H1 (cell line): ENCODE data around the gene SLC37A1. TPM values are rescaled to one million over a fixed set of nuclear protein-coding genes. Genes with fewer than 3 reads are reported as not detected.

Source experiments
- ASH2L ChIP-seq: fragments of 200-600, 300-600 bp; sonication (generic); IDR thresholded peaks from one replicate; pipeline ENCODE4 v1.7.1; 2017; ENCODE audit warnings: low read length
- BRCA1 ChIP-seq: IDR thresholded peaks from 2 replicates; pipeline ENCODE4 v1.6.1; 2012; ENCODE audit warnings: low read depth, low read length, improper control_type of control experiment
- EP300 ChIP-seq, 2 experiments: IDR thresholded peaks; 1 replicate in 1 of 2; 2 replicates in 1 of 2; pipeline ENCODE4 v1.6.1; 2011 to 2012; ENCODE audit warnings: low read depth in 2 of 2, low read length in 2 of 2, mild to moderate bottlenecking in 2 of 2, borderline replicate concordance in 1 of 2, inconsistent platforms in 1 of 2, moderate library complexity in 1 of 2
- HDAC2 ChIP-seq, 2 experiments: fragments of 300-600 bp in 1 of 2; sonication (generic) in 1 of 2; IDR thresholded peaks; 2 replicates each; pipeline ENCODE4 v1.6.1; 2011 to 2012; ENCODE audit warnings: low read depth in 2 of 2, low read length in 2 of 2, mild to moderate bottlenecking in 2 of 2, moderate library complexity in 2 of 2, borderline replicate concordance in 1 of 2, inconsistent platforms in 1 of 2
- SP2 ChIP-seq: IDR thresholded peaks from 2 replicates; pipeline ENCODE4 v1.6.1; 2012; ENCODE audit warnings: mild to moderate bottlenecking, low read length, inconsistent platforms
- TEAD4 ChIP-seq: IDR thresholded peaks from 2 replicates; pipeline ENCODE4 v1.6.1; 2012; ENCODE audit warnings: low read depth, low read length, inconsistent platforms, mixed read lengths
- polyA plus RNA-seq, 7 experiments: library from polyadenylated mRNA; depleted of rRNA in 3 of 7; stranded (reverse) in 5 of 7; unstranded in 2 of 7; fragments of >200 nt in 5 of 7; fragments of 200-250 nt in 2 of 7; gene quantifications; 1 replicate in 5 of 7; 2 replicates in 1 of 7; 4 replicates in 1 of 7; pipeline versions ENCODE4 v1.2.1 to v1.2.3, GENCODE V29; 2011 to 2013; ENCODE audit warnings: missing spikeins in 2 of 7, mixed read lengths in 2 of 7
- total RNA-seq: library from RNA; stranded (reverse); fragmentation: NEBNext Ultra II Directional; extraction: Animal tissue kit (Norgen Biotek cat#: 25700); gene quantifications from 2 replicates; pipeline ENCODE4 v1.2.1, GENCODE V29; 2021
- TF ChIP-seq, protein P1 (sequence below): fragments of 300-600 bp; sonication (generic); IDR thresholded peaks from 2 replicates; pipeline ENCODE4 v1.7.1; 2012; ENCODE audit warnings: low read length, moderate library complexity, mild to moderate bottlenecking, inconsistent platforms; ENCODE audit not compliant: insufficient replicate concordance
- TF ChIP-seq, protein P2 (sequence below): IDR thresholded peaks from 2 replicates; pipeline ENCODE4 v1.6.1; 2012; ENCODE audit warnings: inconsistent platforms

SLC37A1 gene
- total and polyA plus RNA-seq, 2 of the 8 experiments (the other 6 are each of a cell fraction or from before 2014, with no cell fraction given) = 15.6 to 30.9 TPM

DNA sequence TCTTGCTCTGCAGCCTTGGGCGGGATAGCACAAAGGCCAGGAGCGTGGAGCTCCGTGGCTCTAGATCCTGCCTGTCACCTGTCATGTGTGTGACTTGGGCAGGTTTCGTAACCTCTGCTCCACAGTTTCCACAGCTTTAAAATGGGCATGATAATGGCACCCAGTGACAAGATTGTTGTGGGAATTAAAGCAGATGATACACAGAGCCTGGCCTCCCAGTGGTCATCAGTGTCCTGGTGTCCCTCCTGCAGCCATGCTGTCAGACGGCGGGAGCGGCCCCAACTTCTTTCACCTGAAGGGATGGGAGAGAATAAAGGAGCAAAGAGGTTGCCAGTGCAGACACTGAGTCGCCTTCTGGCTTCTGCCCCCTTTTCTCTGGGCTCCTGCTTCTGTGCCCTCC, 61.5 kb downstream of the SLC37A1 start (continued):
- TF ChIP-seq, protein P1, sequence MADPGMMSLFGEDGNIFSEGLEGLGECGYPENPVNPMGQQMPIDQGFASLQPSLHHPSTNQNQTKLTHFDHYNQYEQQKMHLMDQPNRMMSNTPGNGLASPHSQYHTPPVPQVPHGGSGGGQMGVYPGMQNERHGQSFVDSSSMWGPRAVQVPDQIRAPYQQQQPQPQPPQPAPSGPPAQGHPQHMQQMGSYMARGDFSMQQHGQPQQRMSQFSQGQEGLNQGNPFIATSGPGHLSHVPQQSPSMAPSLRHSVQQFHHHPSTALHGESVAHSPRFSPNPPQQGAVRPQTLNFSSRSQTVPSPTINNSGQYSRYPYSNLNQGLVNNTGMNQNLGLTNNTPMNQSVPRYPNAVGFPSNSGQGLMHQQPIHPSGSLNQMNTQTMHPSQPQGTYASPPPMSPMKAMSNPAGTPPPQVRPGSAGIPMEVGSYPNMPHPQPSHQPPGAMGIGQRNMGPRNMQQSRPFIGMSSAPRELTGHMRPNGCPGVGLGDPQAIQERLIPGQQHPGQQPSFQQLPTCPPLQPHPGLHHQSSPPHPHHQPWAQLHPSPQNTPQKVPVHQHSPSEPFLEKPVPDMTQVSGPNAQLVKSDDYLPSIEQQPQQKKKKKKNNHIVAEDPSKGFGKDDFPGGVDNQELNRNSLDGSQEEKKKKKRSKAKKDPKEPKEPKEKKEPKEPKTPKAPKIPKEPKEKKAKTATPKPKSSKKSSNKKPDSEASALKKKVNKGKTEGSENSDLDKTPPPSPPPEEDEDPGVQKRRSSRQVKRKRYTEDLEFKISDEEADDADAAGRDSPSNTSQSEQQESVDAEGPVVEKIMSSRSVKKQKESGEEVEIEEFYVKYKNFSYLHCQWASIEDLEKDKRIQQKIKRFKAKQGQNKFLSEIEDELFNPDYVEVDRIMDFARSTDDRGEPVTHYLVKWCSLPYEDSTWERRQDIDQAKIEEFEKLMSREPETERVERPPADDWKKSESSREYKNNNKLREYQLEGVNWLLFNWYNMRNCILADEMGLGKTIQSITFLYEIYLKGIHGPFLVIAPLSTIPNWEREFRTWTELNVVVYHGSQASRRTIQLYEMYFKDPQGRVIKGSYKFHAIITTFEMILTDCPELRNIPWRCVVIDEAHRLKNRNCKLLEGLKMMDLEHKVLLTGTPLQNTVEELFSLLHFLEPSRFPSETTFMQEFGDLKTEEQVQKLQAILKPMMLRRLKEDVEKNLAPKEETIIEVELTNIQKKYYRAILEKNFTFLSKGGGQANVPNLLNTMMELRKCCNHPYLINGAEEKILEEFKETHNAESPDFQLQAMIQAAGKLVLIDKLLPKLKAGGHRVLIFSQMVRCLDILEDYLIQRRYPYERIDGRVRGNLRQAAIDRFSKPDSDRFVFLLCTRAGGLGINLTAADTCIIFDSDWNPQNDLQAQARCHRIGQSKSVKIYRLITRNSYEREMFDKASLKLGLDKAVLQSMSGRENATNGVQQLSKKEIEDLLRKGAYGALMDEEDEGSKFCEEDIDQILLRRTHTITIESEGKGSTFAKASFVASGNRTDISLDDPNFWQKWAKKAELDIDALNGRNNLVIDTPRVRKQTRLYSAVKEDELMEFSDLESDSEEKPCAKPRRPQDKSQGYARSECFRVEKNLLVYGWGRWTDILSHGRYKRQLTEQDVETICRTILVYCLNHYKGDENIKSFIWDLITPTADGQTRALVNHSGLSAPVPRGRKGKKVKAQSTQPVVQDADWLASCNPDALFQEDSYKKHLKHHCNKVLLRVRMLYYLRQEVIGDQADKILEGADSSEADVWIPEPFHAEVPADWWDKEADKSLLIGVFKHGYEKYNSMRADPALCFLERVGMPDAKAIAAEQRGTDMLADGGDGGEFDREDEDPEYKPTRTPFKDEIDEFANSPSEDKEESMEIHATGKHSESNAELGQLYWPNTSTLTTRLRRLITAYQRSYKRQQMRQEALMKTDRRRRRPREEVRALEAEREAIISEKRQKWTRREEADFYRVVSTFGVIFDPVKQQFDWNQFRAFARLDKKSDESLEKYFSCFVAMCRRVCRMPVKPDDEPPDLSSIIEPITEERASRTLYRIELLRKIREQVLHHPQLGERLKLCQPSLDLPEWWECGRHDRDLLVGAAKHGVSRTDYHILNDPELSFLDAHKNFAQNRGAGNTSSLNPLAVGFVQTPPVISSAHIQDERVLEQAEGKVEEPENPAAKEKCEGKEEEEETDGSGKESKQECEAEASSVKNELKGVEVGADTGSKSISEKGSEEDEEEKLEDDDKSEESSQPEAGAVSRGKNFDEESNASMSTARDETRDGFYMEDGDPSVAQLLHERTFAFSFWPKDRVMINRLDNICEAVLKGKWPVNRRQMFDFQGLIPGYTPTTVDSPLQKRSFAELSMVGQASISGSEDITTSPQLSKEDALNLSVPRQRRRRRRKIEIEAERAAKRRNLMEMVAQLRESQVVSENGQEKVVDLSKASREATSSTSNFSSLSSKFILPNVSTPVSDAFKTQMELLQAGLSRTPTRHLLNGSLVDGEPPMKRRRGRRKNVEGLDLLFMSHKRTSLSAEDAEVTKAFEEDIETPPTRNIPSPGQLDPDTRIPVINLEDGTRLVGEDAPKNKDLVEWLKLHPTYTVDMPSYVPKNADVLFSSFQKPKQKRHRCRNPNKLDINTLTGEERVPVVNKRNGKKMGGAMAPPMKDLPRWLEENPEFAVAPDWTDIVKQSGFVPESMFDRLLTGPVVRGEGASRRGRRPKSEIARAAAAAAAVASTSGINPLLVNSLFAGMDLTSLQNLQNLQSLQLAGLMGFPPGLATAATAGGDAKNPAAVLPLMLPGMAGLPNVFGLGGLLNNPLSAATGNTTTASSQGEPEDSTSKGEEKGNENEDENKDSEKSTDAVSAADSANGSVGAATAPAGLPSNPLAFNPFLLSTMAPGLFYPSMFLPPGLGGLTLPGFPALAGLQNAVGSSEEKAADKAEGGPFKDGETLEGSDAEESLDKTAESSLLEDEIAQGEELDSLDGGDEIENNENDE = no peak
- TF ChIP-seq HDAC2 (IDR thresholded peaks at IDR 0.05; ENCODE audit: borderline replicate concordance in 1 of 2, low read depth in 2 of 2, low read length in 2 of 2) = no peak
- TF ChIP-seq TEAD4 = no peak
- TF ChIP-seq EP300 (IDR thresholded peaks at IDR 0.05; ENCODE audit: borderline replicate concordance in 1 of 2, low read depth in 2 of 2, low read length in 2 of 2) = no peak
- TF ChIP-seq, protein P2, sequence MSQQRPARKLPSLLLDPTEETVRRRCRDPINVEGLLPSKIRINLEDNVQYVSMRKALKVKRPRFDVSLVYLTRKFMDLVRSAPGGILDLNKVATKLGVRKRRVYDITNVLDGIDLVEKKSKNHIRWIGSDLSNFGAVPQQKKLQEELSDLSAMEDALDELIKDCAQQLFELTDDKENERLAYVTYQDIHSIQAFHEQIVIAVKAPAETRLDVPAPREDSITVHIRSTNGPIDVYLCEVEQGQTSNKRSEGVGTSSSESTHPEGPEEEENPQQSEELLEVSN = no peak
- TF ChIP-seq ASH2L = no peak
- TF ChIP-seq SP2 = no peak
- TF ChIP-seq BRCA1 = no peak
